Loucy (cell line): ENCODE measurements around the gene PARP8.
"Not testable (repeated sequence)": the region's sequence is repeated elsewhere in the genome, so short reads cannot be mapped to it uniquely, and the experiment has no call there.

Experiments
- EZH2phosphoT487 ChIP-seq: fragments of 200-600 bp; IDR thresholded peaks from 2 replicates; pipeline ENCODE4 v1.6.1; 2018; ENCODE audit warnings: antibody characterized with exemption, mild to moderate bottlenecking, moderate library complexity, borderline replicate concordance
- TF ChIP-seq, protein P1 (sequence below): fragments of 200-600 bp; sonication (generic); conservative IDR thresholded peaks from 2 replicates; pipeline ENCODE4 v1.5.1; 2014; ENCODE audit warnings: mild to moderate bottlenecking, antibody characterized with exemption, low read length

DNA sequence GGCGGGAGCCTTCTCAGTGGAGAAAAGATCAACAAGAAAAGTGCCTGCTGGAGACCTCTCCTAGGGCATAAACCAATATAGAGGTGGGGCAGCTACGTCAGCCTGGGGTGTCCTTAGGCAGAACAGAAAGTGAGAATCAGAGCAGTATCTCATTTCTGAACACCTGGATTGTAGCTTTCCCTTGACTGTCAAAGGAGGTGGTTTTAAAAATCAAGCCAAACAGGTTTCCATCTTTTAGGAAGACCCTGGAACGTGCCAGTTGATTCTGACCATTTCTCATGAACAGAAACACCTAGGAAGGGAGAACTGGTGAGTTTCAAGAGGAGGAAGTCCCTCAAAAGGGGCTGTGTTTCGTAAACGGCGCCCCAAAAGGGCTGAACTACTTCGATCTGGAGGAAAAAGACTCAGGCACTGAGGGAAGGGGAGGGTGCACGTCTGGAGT, 655 bp upstream of the PARP8 start:
- TF ChIP-seq, protein P1, sequence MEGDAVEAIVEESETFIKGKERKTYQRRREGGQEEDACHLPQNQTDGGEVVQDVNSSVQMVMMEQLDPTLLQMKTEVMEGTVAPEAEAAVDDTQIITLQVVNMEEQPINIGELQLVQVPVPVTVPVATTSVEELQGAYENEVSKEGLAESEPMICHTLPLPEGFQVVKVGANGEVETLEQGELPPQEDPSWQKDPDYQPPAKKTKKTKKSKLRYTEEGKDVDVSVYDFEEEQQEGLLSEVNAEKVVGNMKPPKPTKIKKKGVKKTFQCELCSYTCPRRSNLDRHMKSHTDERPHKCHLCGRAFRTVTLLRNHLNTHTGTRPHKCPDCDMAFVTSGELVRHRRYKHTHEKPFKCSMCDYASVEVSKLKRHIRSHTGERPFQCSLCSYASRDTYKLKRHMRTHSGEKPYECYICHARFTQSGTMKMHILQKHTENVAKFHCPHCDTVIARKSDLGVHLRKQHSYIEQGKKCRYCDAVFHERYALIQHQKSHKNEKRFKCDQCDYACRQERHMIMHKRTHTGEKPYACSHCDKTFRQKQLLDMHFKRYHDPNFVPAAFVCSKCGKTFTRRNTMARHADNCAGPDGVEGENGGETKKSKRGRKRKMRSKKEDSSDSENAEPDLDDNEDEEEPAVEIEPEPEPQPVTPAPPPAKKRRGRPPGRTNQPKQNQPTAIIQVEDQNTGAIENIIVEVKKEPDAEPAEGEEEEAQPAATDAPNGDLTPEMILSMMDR, result not testable (repeated sequence)
- not testable (repeated sequence) for TF ChIP-seq EZH2phosphoT487
